NB4 (cell line): ENCODE results near the gene VGLL2.
A peak's percentile ranks its signal among the peaks of the same experiment; 100 is the strongest.

ENCODE experiments used
- DNase-seq: peaks from one replicate; pipeline ENCODE4 v3.0.0; 2010; ENCODE audit warnings: low read depth
- H3K4me3 ChIP-seq: one replicate; pipeline ENCODE4 v1.5.1; 2011; ENCODE audit warnings: mild to moderate bottlenecking, low read depth, low read length, moderate library complexity
- CTCF ChIP-seq: IDR thresholded peaks from one replicate; pipeline ENCODE4 v1.5.1; 2012; ENCODE audit warnings: low read depth, low read length
- MAX ChIP-seq: IDR thresholded peaks from 2 replicates; pipeline ENCODE4 v1.6.1; 2011; ENCODE audit warnings: low read depth, low read length
- MYC ChIP-seq: IDR thresholded peaks from 2 replicates; pipeline ENCODE4 v1.6.1; 2011; ENCODE audit warnings: low read depth, low read length
- POLR2A ChIP-seq: IDR thresholded peaks from 2 replicates; pipeline ENCODE4 v1.6.1; 2011; ENCODE audit warnings: mild to moderate bottlenecking; ENCODE audit not compliant: insufficient read length; ENCODE audit errors: extremely low read depth

Gene VGLL2

GRCh38 chr6:117272032-117272866 is 6.9 kb downstream of the VGLL2 start:
- no peak for TF ChIP-seq CTCF
- TF ChIP-seq MAX: no peak
- no peak for TF ChIP-seq MYC
- no peak for TF ChIP-seq POLR2A
- no peak for DNase-seq
- H3K4me3 ChIP-seq: no peak overlapping the region

- no peak for DNase-seq
- H3K4me3 ChIP-seq: no peak overlapping the region
- no peak for TF ChIP-seq POLR2A
- no peak for TF ChIP-seq MAX
- TF ChIP-seq CTCF: no peak
- TF ChIP-seq MYC: no peak
Measured at GRCh38 chr6:117272891-117273290, 7.5 kb downstream of the VGLL2 start.

- TF ChIP-seq MYC: no peak
- TF ChIP-seq POLR2A: no peak
- TF ChIP-seq MAX: no peak
- TF ChIP-seq CTCF: no peak
- no peak overlapping the region for H3K4me3 ChIP-seq
- DNase-seq: no peak
Measured at GRCh38 chr6:117275205-117275604, 9.8 kb downstream of the VGLL2 start.

GRCh38 chr6:117275711-117276110 is 10.4 kb downstream of the VGLL2 start:
- TF ChIP-seq MAX (no peak), POLR2A (no peak)

GRCh38 chr6:117276778-117277316 is 11.5 kb downstream of the VGLL2 start:
- TF ChIP-seq POLR2A (no peak), MYC (no peak), MAX (no peak), CTCF (no peak)
- no peak overlapping the region for H3K4me3 ChIP-seq
- DNase-seq: no peak

More at GRCh38 chr6:117275711-117276110, 10.4 kb downstream of the VGLL2 start:
- no peak for DNase-seq
- no peak overlapping the region for H3K4me3 ChIP-seq

- DNase-seq: peak; percentile 18
- no peak overlapping the region for H3K4me3 ChIP-seq
- TF ChIP-seq MYC: no peak
- TF ChIP-seq POLR2A: no peak
- no peak for TF ChIP-seq CTCF
- TF ChIP-seq MAX: no peak
Measured at GRCh38 chr6:117280922-117281321, 15.6 kb downstream of the VGLL2 start.
